Stimulated activated naive B cell treated with anti-CD40 and anti-IgM and Interleukin-4, amounts not matched to agents 10 μg/mL and 1 μg/mL and 100 μg/mL, for 72 hours (primary cell): ENCODE measurements around the gene DUSP5.

ENCODE experiments used
- ATAC-seq, 2 donors: fragments of 150-1000 bp; cut with Tn5 transposase; replicated peaks; 2 replicates each; pipeline ENCODE4 v1.10.0; 2021; ENCODE audit warnings: moderate library complexity in 1 of 2
- DNase-seq: peaks from one replicate; pipeline ENCODE4 v3.0.0; 2021
- H3K27ac Mint-ChIP-seq: one replicate; pipeline ENCODE4 v1.8.0; 2022; ENCODE audit warnings: mild to moderate bottlenecking, mixed read lengths
- H3K27me3 Mint-ChIP-seq, 2 donors: one replicate each; pipeline ENCODE4 v1.8.0; 2022; ENCODE audit warnings: mixed read lengths in 2 of 2
- H3K36me3 Mint-ChIP-seq, 2 donors: one replicate each; pipeline ENCODE4 v1.8.0; 2022; ENCODE audit warnings: mixed read lengths in 2 of 2, mild to moderate bottlenecking in 1 of 2
- H3K4me1 Mint-ChIP-seq, 2 donors: one replicate each; pipeline ENCODE4 v1.8.0; 2022; ENCODE audit warnings: mixed read lengths in 2 of 2, mild to moderate bottlenecking in 1 of 2
- H3K4me3 Mint-ChIP-seq, 2 donors: one replicate each; pipeline ENCODE4 v1.8.0; 2022; ENCODE audit warnings: mild to moderate bottlenecking in 2 of 2, mixed read lengths in 2 of 2, moderate library complexity in 1 of 2
- H3K9me3 Mint-ChIP-seq, 2 donors: one replicate each; pipeline ENCODE4 v1.8.0; 2022; ENCODE audit warnings: mixed read lengths in 2 of 2, mild to moderate bottlenecking in 1 of 2

DUSP5 gene

GRCh38 chr10:110500515-110500905 lies 2.8 kb downstream of the DUSP5 start:
- ATAC-seq, result no peak
- H3K4me3 Mint-ChIP-seq, result peak overlapping the region; percentile 92 to 95
- peaks cover 0 to 2% of the 10 kb centered on the region in 2 donors for H3K9me3 Mint-ChIP-seq

DNA sequence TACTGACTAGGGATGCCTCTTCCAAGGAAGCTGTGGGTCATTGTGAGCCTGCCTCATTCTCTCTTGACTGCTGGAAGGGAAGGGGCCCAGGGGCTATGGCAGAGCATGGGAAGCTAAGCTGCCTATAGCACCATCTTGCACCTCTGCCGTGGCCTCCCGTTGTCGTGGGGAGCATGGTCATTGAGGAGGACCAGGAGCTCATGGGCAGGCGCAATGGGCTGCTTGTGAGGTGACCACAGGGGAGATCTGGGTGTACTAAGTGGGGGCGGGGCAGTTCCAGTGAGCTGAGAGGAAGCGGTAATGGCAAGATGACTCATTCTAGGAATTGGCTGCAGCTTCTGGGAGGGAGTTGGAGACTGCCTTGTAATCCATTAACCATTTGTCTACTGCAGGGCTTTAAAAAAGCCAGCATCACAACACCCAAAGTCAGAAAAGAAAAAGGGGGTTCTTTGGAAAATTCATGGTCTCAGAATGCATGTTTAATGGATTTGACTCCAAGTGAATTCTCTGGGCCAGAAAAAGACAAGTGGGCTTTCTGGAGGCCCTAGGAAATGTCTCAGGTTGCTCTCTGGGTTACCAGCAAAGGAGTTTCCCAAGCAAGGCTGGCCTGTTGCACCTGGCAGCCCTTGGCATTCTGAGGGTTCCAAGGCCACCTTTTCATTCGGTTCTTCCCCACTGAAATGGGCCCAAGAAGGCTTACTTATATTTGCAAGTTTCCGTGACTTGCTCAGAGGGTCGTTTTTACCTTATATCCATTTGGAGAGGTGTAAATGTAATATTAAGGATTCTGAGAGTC lies 3.6 kb downstream of the DUSP5 start:
- H3K9me3 Mint-ChIP-seq, result no peaks in the 10 kb centered on the region
- H3K27ac Mint-ChIP-seq, result peak overlapping the region; percentile 80
- no peaks in the 10 kb centered on the region for H3K27me3 Mint-ChIP-seq
- peaks cover 62 to 90% of the 10 kb centered on the region in 2 donors for H3K4me1 Mint-ChIP-seq
- DNase-seq (peak; percentile 63), ATAC-seq (peak in 1 of 2 donors; percentile 10)
- peaks cover 26 to 36% of the 10 kb centered on the region in 2 donors for H3K36me3 Mint-ChIP-seq
- H3K4me3 Mint-ChIP-seq, result peak overlapping the region; percentile 92 to 95

More at GRCh38 chr10:110500515-110500905, 2.8 kb downstream of the DUSP5 start:
- no peak for DNase-seq
- Mint-ChIP-seq H3K27me3 (no peaks in the 10 kb centered on the region), H3K4me1 (peaks cover 64 to 90% of the 10 kb centered on the region in 2 donors), H3K36me3 (peaks cover 30 to 42% of the 10 kb centered on the region in 2 donors), H3K27ac (no peak overlapping the region)

GRCh38 chr10:110502072-110502845 lies 4.6 kb downstream of the DUSP5 start:
- Mint-ChIP-seq H3K27ac (peak overlapping the region; percentile 92), H3K9me3 (no peaks in the 10 kb centered on the region), H3K27me3 (no peaks in the 10 kb centered on the region), H3K36me3 (peaks cover 33 to 43% of the 10 kb centered on the region in 2 donors), H3K4me1 (peaks cover 61 to 89% of the 10 kb centered on the region in 2 donors), H3K4me3 (peak overlapping the region; percentile 92 to 95)
- ATAC-seq (no peak), DNase-seq (no peak)

DNA sequence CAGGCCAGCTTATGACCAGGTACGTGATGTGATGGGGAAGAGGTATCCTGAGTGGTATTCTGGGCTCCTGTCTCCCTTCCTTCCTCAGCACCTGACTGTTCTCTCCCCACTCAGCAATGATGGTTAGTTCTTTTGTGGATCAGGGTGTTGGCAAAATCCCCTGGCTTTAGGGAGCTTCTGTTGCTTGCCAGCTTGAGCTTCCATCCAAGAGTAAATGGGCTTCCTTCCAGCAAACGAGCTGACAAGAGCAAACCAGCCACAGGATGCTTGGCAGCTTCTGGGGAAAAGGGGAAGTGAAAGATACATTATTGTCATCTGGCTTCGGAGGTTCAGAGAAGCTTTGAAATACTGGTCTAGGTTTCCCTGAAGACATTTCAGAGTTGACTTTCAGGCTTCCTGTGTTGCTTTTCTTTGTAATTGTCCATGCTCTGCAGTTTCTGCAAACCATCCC lies 5.2 kb downstream of the DUSP5 start:
- peak overlapping the region; percentile 92 for H3K27ac Mint-ChIP-seq
- DNase-seq (peak; percentile 61), ATAC-seq (peak; percentile 55 to 58)
- peak overlapping the region; percentile 63 to 65 for H3K4me3 Mint-ChIP-seq
- H3K27me3 Mint-ChIP-seq, result no peaks in the 10 kb centered on the region
- H3K4me1 Mint-ChIP-seq, result peaks cover 62 to 91% of the 10 kb centered on the region in 2 donors
- H3K36me3 Mint-ChIP-seq, result peaks cover 38 to 46% of the 10 kb centered on the region in 2 donors
- no peaks in the 10 kb centered on the region for H3K9me3 Mint-ChIP-seq

- no peak for DNase-seq
- H3K4me1 Mint-ChIP-seq, result peaks cover 65 to 98% of the 10 kb centered on the region in 2 donors
These were observed 5.9 kb downstream of the DUSP5 start for GRCh38 chr10:110503528-110504110.

GRCh38 chr10:110504111-110504735 lies 6.5 kb downstream of the DUSP5 start:
- Mint-ChIP-seq H3K27ac (peak overlapping the region; percentile 92), H3K4me1 (peaks cover 66 to 97% of the 10 kb centered on the region in 2 donors), H3K9me3 (no peaks in the 10 kb centered on the region), H3K36me3 (peaks cover 45 to 54% of the 10 kb centered on the region in 2 donors), H3K4me3 (peak overlapping the region; percentile 65 to 70), H3K27me3 (no peaks in the 10 kb centered on the region)
- peak; percentile 74 for DNase-seq
- ATAC-seq, result peak; percentile 86 to 89

More at GRCh38 chr10:110503528-110504110, 5.9 kb downstream of the DUSP5 start:
- H3K36me3 Mint-ChIP-seq, result peaks cover 44 to 54% of the 10 kb centered on the region in 2 donors
- H3K27me3 Mint-ChIP-seq, result no peaks in the 10 kb centered on the region
- H3K9me3 Mint-ChIP-seq, result no peaks in the 10 kb centered on the region
- H3K27ac Mint-ChIP-seq, result peak overlapping the region; percentile 92
- peak in 1 of 2 donors; percentile 26 for ATAC-seq
- peak overlapping the region; percentile 63 to 65 for H3K4me3 Mint-ChIP-seq

DNA sequence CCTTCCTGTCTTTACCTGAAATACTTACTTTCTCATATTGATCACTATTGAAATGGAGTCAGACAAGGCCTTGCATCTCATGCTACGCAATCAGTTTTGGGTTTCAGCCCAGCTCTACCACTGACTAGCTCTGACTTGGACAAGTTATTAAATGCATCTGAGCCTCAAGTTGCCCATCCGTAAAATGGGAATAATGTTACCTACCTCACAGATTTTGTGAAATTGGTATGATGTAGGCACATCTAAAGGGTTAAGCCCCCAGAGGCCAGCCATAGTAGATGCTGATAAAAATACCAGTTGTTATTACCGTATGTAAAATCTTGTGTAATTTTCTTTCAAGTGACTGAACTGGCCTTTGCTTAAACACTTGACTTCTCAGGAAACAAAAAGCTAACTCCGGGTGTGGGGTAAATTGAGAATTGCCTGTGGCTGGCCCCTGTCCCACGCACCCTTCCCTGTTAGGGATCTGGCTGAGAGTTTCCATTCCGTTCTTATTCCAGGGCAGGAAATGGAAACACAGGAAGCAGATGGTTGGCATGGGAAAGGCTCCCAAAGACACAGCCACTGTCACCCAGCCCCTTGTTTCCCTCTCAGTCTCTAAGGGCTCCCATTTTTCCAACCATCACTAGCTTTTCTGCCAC lies 7.5 kb downstream of the DUSP5 start:
- no peaks in the 10 kb centered on the region for H3K27me3 Mint-ChIP-seq
- peaks cover 50 to 59% of the 10 kb centered on the region in 2 donors for H3K36me3 Mint-ChIP-seq

DNA sequence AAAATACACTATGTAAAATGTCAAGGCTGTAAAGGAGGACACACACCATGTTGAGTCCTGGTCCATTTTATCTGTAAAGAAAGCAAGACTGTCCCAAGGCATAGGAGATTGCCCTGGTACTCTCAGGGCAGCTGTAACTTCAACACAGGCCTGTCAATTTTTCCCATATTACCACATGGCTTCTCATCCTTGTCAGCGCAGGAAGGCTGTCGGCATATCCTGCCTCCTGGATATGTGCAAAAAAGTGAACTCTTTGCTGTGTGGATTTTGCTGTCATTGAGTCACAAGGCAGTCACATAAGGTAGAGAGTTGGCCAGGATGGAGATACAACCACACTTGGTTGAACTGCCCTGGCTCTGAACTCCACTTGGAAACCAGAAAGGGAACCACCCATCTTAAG lies 8.7 kb downstream of the DUSP5 start:
- peaks cover 59 to 93% of the 10 kb centered on the region in 2 donors for H3K4me1 Mint-ChIP-seq

More for the DNA sequence above, 7.5 kb downstream of the DUSP5 start:
- DNase-seq (no peak), ATAC-seq (no peak)
- peak overlapping the region; percentile 65 to 70 for H3K4me3 Mint-ChIP-seq
- no peaks in the 10 kb centered on the region for H3K9me3 Mint-ChIP-seq
- H3K4me1 Mint-ChIP-seq, result peaks cover 63 to 93% of the 10 kb centered on the region in 2 donors
- H3K27ac Mint-ChIP-seq, result peak overlapping the region; percentile 59

GRCh38 chr10:110507346-110507745 lies 9.6 kb downstream of the DUSP5 start:
- H3K36me3 Mint-ChIP-seq, result peaks cover 66 to 75% of the 10 kb centered on the region in 2 donors
- DNase-seq (no peak), ATAC-seq (no peak)
- no peak overlapping the region for H3K27ac Mint-ChIP-seq
- H3K4me3 Mint-ChIP-seq, result no peak overlapping the region
- H3K9me3 Mint-ChIP-seq, result no peaks in the 10 kb centered on the region
- peaks cover 63 to 93% of the 10 kb centered on the region in 2 donors for H3K4me1 Mint-ChIP-seq
- H3K27me3 Mint-ChIP-seq, result no peaks in the 10 kb centered on the region

More for the DNA sequence above, 8.7 kb downstream of the DUSP5 start:
- DNase-seq, result no peak
- peaks cover 58 to 66% of the 10 kb centered on the region in 2 donors for H3K36me3 Mint-ChIP-seq
- no peak for ATAC-seq
- H3K9me3 Mint-ChIP-seq, result no peaks in the 10 kb centered on the region
- H3K4me3 Mint-ChIP-seq, result no peak overlapping the region
- no peaks in the 10 kb centered on the region for H3K27me3 Mint-ChIP-seq
- peak overlapping the region; percentile 81 for H3K27ac Mint-ChIP-seq

GRCh38 chr10:110508159-110508788 lies 10.6 kb downstream of the DUSP5 start:
- DNase-seq, result no peak
- peaks cover 61 to 93% of the 10 kb centered on the region in 2 donors for H3K4me1 Mint-ChIP-seq
- H3K27ac Mint-ChIP-seq, result no peak overlapping the region
- H3K9me3 Mint-ChIP-seq, result no peaks in the 10 kb centered on the region
- no peaks in the 10 kb centered on the region for H3K27me3 Mint-ChIP-seq
- peaks cover 75 to 82% of the 10 kb centered on the region in 2 donors for H3K36me3 Mint-ChIP-seq
- no peak overlapping the region for H3K4me3 Mint-ChIP-seq
- no peak for ATAC-seq

GRCh38 chr10:110508806-110509544 lies 11.3 kb downstream of the DUSP5 start:
- Mint-ChIP-seq H3K36me3 (peaks cover 82 to 83% of the 10 kb centered on the region in 2 donors), H3K4me3 (no peak overlapping the region), H3K27ac (no peak overlapping the region), H3K9me3 (peaks cover 0 to 1% of the 10 kb centered on the region in 2 donors), H3K4me1 (peaks cover 60 to 93% of the 10 kb centered on the region in 2 donors), H3K27me3 (no peaks in the 10 kb centered on the region)
- DNase-seq, result no peak
- no peak for ATAC-seq

- no peak for ATAC-seq
- H3K27ac Mint-ChIP-seq, result no peak overlapping the region
- peaks cover 81 to 83% of the 10 kb centered on the region in 2 donors for H3K36me3 Mint-ChIP-seq
- no peak overlapping the region for H3K4me3 Mint-ChIP-seq
- peaks cover 0 to 1% of the 10 kb centered on the region in 2 donors for H3K9me3 Mint-ChIP-seq
- H3K27me3 Mint-ChIP-seq, result no peaks in the 10 kb centered on the region
- peaks cover 59 to 91% of the 10 kb centered on the region in 2 donors for H3K4me1 Mint-ChIP-seq
- DNase-seq, result no peak
These were observed 11.9 kb downstream of the DUSP5 start for GRCh38 chr10:110509560-110509959.
